Lower leg skin (tissue), 4 donors: ENCODE measurements around the gene ITPRID1. TPM values are rescaled to one million over a fixed set of nuclear protein-coding genes. Genes with fewer than 3 reads are reported as not detected.

Experiments used
- DNase-seq, 2 donors: peaks; one replicate each; pipeline ENCODE4 v3.0.0-alpha.2; 2019; ENCODE audit warnings: low spot score in 2 of 2
- H3K4me3 ChIP-seq: fragments of 200-600 bp; sonication (generic); 2 replicates; pipeline ENCODE4 v1.5.1; 2017; ENCODE audit warnings: mild to moderate bottlenecking, low read depth; ENCODE audit not compliant: poor library complexity, severe bottlenecking
- CTCF ChIP-seq, 3 donors: fragments of 450-650 bp; IDR thresholded peaks; one replicate each; pipeline ENCODE4 v1.5.1; 2016; ENCODE audit warnings: antibody characterized with exemption in 3 of 3, mild to moderate bottlenecking in 3 of 3, moderate library complexity in 2 of 3
- POLR2A ChIP-seq, 2 donors: fragments of 450-650 bp; IDR thresholded peaks; one replicate each; pipeline ENCODE4 v1.6.1; 2016 to 2017; ENCODE audit warnings: antibody characterized with exemption in 2 of 2, mild to moderate bottlenecking in 1 of 2, moderate library complexity in 1 of 2
- WGBS, 2 donors: methylation state at CpG; one replicate each; pipeline ENCODE4 v1.1.5; 2018; 5-methylcytosine and 5-hydroxymethylcytosine counted together
- intact Hi-C: fragments of 100-400 bp; cut with DNase I; formaldehyde crosslinking; loops from one replicate; pipeline ENCODE4 v1.15.0; 2023; ENCODE audit warnings: low total_unique reads
- total RNA-seq, 4 donors: library from RNA; depleted of rRNA; stranded (reverse); fragments of >200 nt; gene quantifications; one replicate each; pipeline ENCODE4 v1.1.0, GENCODE V29; 2016

The ITPRID1 gene
- total RNA-seq, 4 donors from 2014 or later = 0.63 to 17.4 (median 9.6) TPM

- intact Hi-C loops = no loop called here
- DNase-seq = no peak
- WGBS, 2 donors = 76 to 78% methylated on average over 7 of the region's 7 CpGs
- H3K4me3 ChIP-seq = no peak overlapping the region
- TF ChIP-seq CTCF (IDR thresholded peaks at IDR 0.05) (no peak), POLR2A (IDR thresholded peaks at IDR 0.05) (no peak)
Observed at GRCh38 chr7:31476073-31476745, 37.7 kb upstream of the ITPRID1 start.

- TF ChIP-seq CTCF (IDR thresholded peaks at IDR 0.05) (no peak), POLR2A (IDR thresholded peaks at IDR 0.05) (no peak)
- no peak overlapping the region for H3K4me3 ChIP-seq
- no peak for DNase-seq
- WGBS, 2 donors = 88 to 91% methylated on average over 11 of the region's 11 CpGs
- intact Hi-C loops = no loop called here
Observed at GRCh38 chr7:31476941-31477677, 36.8 kb upstream of the ITPRID1 start.

- no peak overlapping the region for H3K4me3 ChIP-seq
- intact Hi-C loops = no loop called here
- DNase-seq = no peak
- WGBS, 2 donors = 38 to 45% methylated on average over 3 of the region's 3 CpGs
- TF ChIP-seq CTCF (IDR thresholded peaks at IDR 0.05) = no peak
- TF ChIP-seq POLR2A (IDR thresholded peaks at IDR 0.05) = no peak
Observed at GRCh38 chr7:31478018-31478417, 35.9 kb upstream of the ITPRID1 start.

- no peak for DNase-seq
- H3K4me3 ChIP-seq = no peak overlapping the region
- no peak for TF ChIP-seq POLR2A (IDR thresholded peaks at IDR 0.05)
- TF ChIP-seq CTCF (IDR thresholded peaks at IDR 0.05) = no peak
- intact Hi-C loops = no loop called here
- 27 to 33% methylated on average over 6 of the region's 6 CpGs for WGBS, 2 donors
Observed at GRCh38 chr7:31478721-31479120, 35.2 kb upstream of the ITPRID1 start.

- intact Hi-C loops = no loop called here
- no peak for DNase-seq
- WGBS, 2 donors = 40 to 50% methylated on average over 6 of the region's 6 CpGs
- TF ChIP-seq CTCF (IDR thresholded peaks at IDR 0.05) = no peak
- no peak for TF ChIP-seq POLR2A (IDR thresholded peaks at IDR 0.05)
- no peak overlapping the region for H3K4me3 ChIP-seq
Observed at GRCh38 chr7:31487071-31487470, 26.8 kb upstream of the ITPRID1 start.
